A673 (cell line): Measurements from ENCODE around the gene TTYH1. TPM values are rescaled to one million over a fixed set of nuclear protein-coding genes. Genes with fewer than 3 reads are reported as not detected.

ENCODE experiments used
- BruUV-seq: library from RNA; stranded (reverse); fragments of 400-500 nt; replicated peaks from 2 replicates; lab custom pipeline; 2021; lab: Mats Ljungman, UMichigan
- CTCF ChIA-PET: fragments of 300-600 bp; sonication (Branson Sonifier 250); formaldehyde crosslinking; loops from one replicate; lab custom pipeline; 2022; ENCODE audit warnings: antibody characterized with exemption; lab: Charles Lee
- POLR2A ChIA-PET: fragments of 300-600 bp; sonication (Branson Sonifier 250); formaldehyde crosslinking; loops from one replicate; lab custom pipeline; 2022; ENCODE audit warnings: antibody characterized with exemption; ENCODE audit not compliant: low non-redundant PET; lab: Charles Lee
- DNase-seq: peaks from one replicate; pipeline ENCODE4 v3.0.0-alpha.2; 2015; ENCODE audit warnings: low spot score
- H3K27ac ChIP-seq: fragments of 200-600 bp; sonication (generic); 2 replicates; pipeline ENCODE4 v1.5.1; 2016; ENCODE audit warnings: mixed run types, low read depth, mild to moderate bottlenecking, mixed read lengths, antibody characterized with exemption, low read length; ENCODE audit not compliant: poor library complexity, severe bottlenecking
- H3K27me3 ChIP-seq: fragments of 200-600 bp; sonication (generic); replicated peaks from 2 replicates; pipeline ENCODE4 v1.6.1; 2017; ENCODE audit warnings: mixed run types, low read depth, mild to moderate bottlenecking, mixed read lengths, antibody characterized with exemption, low read length; ENCODE audit not compliant: insufficient read depth, poor library complexity
- H3K36me3 ChIP-seq: fragments of 200-600 bp; sonication (generic); 2 replicates; pipeline ENCODE4 v1.6.1; 2016; ENCODE audit warnings: mixed run types, mild to moderate bottlenecking, mixed read lengths, antibody characterized with exemption, low read length; ENCODE audit not compliant: insufficient read depth, poor library complexity, severe bottlenecking
- H3K4me1 ChIP-seq: fragments of 200-600 bp; sonication (generic); 2 replicates; pipeline ENCODE4 v1.6.1; 2017; ENCODE audit warnings: mixed run types, mild to moderate bottlenecking, mixed read lengths, antibody characterized with exemption, low read length; ENCODE audit not compliant: insufficient read depth, poor library complexity, severe bottlenecking
- H3K4me3 ChIP-seq: fragments of 200-600 bp; sonication (generic); 2 replicates; pipeline ENCODE4 v1.5.1; 2016; ENCODE audit warnings: low read depth, mixed run types, mild to moderate bottlenecking, mixed read lengths, low read length; ENCODE audit not compliant: poor library complexity, severe bottlenecking
- H3K9me3 ChIP-seq: fragments of 200-600 bp; sonication (generic); 2 replicates; pipeline ENCODE4 v1.6.1; 2016; ENCODE audit warnings: mixed run types, low read depth, mild to moderate bottlenecking, mixed read lengths, antibody characterized with exemption, low read length; ENCODE audit not compliant: poor library complexity, severe bottlenecking
- CTCF ChIP-seq: fragments of 300-800, 200-600 bp; sonication (generic); conservative IDR thresholded peaks from 2 replicates; pipeline ENCODE4 v1.5.1; 2017; ENCODE audit warnings: low read depth, mild to moderate bottlenecking, antibody characterized with exemption, low read length, moderate library complexity, mixed read lengths
- EZH2 ChIP-seq: fragments of 200-600 bp; sonication (generic); IDR thresholded peaks from 2 replicates; pipeline ENCODE4 v1.6.1; 2017; ENCODE audit warnings: borderline replicate concordance, low read depth, mild to moderate bottlenecking, mixed read lengths, antibody characterized with exemption, low read length; ENCODE audit not compliant: poor library complexity, severe bottlenecking
- intact Hi-C: fragments of 100-400 bp; cut with micrococcal nuclease; formaldehyde crosslinking; loops from one replicate; pipeline ENCODE4 v1.10.0; 2022; ENCODE audit not compliant: unreplicated experiment
- total RNA-seq: library from RNA; stranded (reverse); gene quantifications from 2 replicates; pipeline ENCODE4 v1.2.3, GENCODE V29; 2021

The TTYH1 gene
- total RNA-seq, 1 experiment from 2014 or later = 3.0 TPM

GRCh38 chr19:54407780-54408179 is 7.5 kb upstream of the TTYH1 start:
- no peak for TF ChIP-seq EZH2
- no peak for TF ChIP-seq CTCF
- H3K4me3 ChIP-seq = no peak overlapping the region
- peaks cover 5% of the 10 kb centered on the region for H3K27me3 ChIP-seq
- DNase-seq = no peak
- no peaks in the 10 kb centered on the region for H3K9me3 ChIP-seq
- intact Hi-C loops = no loop called here
- ChIA-PET POLR2A (no interaction called here), CTCF (no interaction called here)
- BruUV-seq = no TSS peak
- no peak overlapping the region for H3K27ac ChIP-seq
- H3K36me3 ChIP-seq = no peaks in the 10 kb centered on the region
- H3K4me1 ChIP-seq = no peaks in the 10 kb centered on the region

- no peak for DNase-seq
- Histone ChIP-seq H3K4me3 (no peak overlapping the region), H3K9me3 (no peaks in the 10 kb centered on the region), H3K27ac (no peak overlapping the region), H3K27me3 (peaks cover 5% of the 10 kb centered on the region), H3K4me1 (no peaks in the 10 kb centered on the region), H3K36me3 (no peaks in the 10 kb centered on the region)
- no TSS peak for BruUV-seq
- intact Hi-C loops = no loop called here
- POLR2A ChIA-PET = no interaction called here
- CTCF ChIA-PET = no interaction called here
- no peak for TF ChIP-seq EZH2
- TF ChIP-seq CTCF = no peak
Measured at GRCh38 chr19:54408456-54409026, 6.7 kb upstream of the TTYH1 start.

GRCh38 chr19:54411033-54411432 is 4.2 kb upstream of the TTYH1 start:
- no TSS peak for BruUV-seq

More at GRCh38 chr19:54411033-54411432, 4.2 kb upstream of the TTYH1 start:
- H3K4me3 ChIP-seq = no peak overlapping the region
- H3K27me3 ChIP-seq = peaks cover 12% of the 10 kb centered on the region
- TF ChIP-seq CTCF (no peak), EZH2 (no peak)
- intact Hi-C loops = no loop called here
- H3K4me1 ChIP-seq = no peaks in the 10 kb centered on the region
- H3K9me3 ChIP-seq = no peaks in the 10 kb centered on the region
- ChIA-PET POLR2A (no interaction called here), CTCF (no interaction called here)
- no peaks in the 10 kb centered on the region for H3K36me3 ChIP-seq
- no peak for DNase-seq
- H3K27ac ChIP-seq = no peak overlapping the region
